ENCODE results near the gene TBC1D5.

Gene TBC1D5

DNA sequence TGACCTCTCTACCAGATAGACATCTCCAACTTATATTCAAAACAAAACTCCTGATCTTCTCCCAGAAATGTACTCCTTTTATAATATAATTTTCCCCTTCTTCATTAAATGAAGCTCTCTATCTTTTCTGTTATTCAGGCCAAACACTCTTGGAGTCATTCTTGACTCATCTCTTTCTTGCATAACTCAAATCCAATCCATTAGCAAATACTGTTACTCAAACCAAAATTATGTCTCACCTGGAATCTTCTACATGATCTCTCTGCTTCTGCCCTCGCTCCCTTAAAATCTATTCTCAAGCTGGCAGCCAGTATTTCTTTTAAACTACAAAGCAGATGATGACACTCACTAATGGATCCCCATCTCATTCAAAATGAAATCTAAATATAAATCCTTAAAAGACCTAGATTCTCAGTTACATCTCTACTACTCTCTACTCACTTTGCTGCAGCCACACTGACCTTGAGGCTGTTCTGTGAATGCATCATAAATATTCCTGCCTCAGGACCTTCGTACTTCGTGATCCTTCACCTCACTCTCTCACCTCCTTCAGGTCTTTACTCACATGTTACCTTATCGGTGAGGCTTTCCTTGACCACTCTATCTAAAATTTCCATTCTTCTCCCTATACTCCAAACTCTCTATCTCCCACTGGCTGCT is 160.9 kb downstream of the TBC1D5 start:
- no peak overlapping the region for H3K4me3 ChIP-seq (ENCODE audit: low read length)
- no peaks in the 10 kb centered on the region for H4K20me1 ChIP-seq (ENCODE audit: control insufficient read depth, insufficient read depth, low read depth, low read length)
- H3K9me2 ChIP-seq (replicated peaks; ENCODE audit: control insufficient read depth, low read length) = no peaks in the 10 kb centered on the region
- no peak overlapping the region for H3K27ac ChIP-seq (ENCODE audit: low read depth, low read length)
- no peak overlapping the region for H3K4me2 ChIP-seq (ENCODE audit: low read length)
- no peaks in the 10 kb centered on the region for H3F3A ChIP-seq (ENCODE audit: control insufficient read depth, insufficient read depth)
- H3K9me3 ChIP-seq (ENCODE audit: control insufficient read depth, insufficient read depth, low read length) = no peaks in the 10 kb centered on the region
- 0 out of 2 replicates have a peak, but pooled peaks cover 2% of the 10 kb centered on the region for H3K79me2 ChIP-seq (ENCODE audit: control insufficient read depth, low read length)
- no peaks in the 10 kb centered on the region for H3K27me3 ChIP-seq (ENCODE audit: control insufficient read depth, low read length)
- no peak for TF ChIP-seq EZH2phosphoT487 (IDR thresholded peaks at IDR 0.05; ENCODE audit: borderline replicate concordance, low read length)
- TF ChIP-seq, protein P1, sequence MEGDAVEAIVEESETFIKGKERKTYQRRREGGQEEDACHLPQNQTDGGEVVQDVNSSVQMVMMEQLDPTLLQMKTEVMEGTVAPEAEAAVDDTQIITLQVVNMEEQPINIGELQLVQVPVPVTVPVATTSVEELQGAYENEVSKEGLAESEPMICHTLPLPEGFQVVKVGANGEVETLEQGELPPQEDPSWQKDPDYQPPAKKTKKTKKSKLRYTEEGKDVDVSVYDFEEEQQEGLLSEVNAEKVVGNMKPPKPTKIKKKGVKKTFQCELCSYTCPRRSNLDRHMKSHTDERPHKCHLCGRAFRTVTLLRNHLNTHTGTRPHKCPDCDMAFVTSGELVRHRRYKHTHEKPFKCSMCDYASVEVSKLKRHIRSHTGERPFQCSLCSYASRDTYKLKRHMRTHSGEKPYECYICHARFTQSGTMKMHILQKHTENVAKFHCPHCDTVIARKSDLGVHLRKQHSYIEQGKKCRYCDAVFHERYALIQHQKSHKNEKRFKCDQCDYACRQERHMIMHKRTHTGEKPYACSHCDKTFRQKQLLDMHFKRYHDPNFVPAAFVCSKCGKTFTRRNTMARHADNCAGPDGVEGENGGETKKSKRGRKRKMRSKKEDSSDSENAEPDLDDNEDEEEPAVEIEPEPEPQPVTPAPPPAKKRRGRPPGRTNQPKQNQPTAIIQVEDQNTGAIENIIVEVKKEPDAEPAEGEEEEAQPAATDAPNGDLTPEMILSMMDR (IDR thresholded peaks at IDR 0.05; ENCODE audit: low read depth, low read length, poor library complexity, severe bottlenecking) = no peak
- H3K4me1 ChIP-seq (ENCODE audit: control insufficient read depth, low read length) = peaks cover 33% of the 10 kb centered on the region
- H3K36me3 ChIP-seq (ENCODE audit: control insufficient read depth, low read length) = no peaks in the 10 kb centered on the region

DNA sequence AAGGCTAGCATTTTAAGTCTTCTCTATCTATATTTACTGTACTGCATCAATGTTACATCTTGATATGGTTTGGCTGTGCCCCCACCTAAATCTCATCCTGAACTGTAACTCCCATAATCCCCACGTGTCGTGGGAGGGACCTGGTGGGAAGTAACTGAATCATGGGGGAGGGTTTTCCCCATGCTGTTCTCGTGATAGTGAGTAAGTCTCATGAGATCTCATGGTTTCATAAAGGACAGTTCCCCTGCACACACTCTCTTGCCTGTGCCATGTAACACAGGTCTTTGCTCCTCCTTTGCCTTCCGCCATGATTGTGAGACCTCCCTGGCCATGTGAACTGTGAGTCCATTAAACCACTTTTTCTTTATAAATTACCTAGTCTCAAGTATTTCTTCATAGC is 161.5 kb downstream of the TBC1D5 start:
- Histone ChIP-seq H3K4me1 (ENCODE audit: control insufficient read depth, low read length) (peaks cover 33% of the 10 kb centered on the region), H3K27ac (ENCODE audit: low read depth, low read length) (no peak overlapping the region), H3K36me3 (ENCODE audit: control insufficient read depth, low read length) (no peaks in the 10 kb centered on the region), H3K9me2 (replicated peaks; ENCODE audit: control insufficient read depth, low read length) (no peaks in the 10 kb centered on the region), H3K4me3 (ENCODE audit: low read length) (no peak overlapping the region), H3K79me2 (ENCODE audit: control insufficient read depth, low read length) (0 out of 2 replicates have a peak, but pooled peaks cover 2% of the 10 kb centered on the region), H4K20me1 (ENCODE audit: control insufficient read depth, insufficient read depth, low read depth, low read length) (no peaks in the 10 kb centered on the region), H3K4me2 (ENCODE audit: low read length) (no peak overlapping the region), H3F3A (ENCODE audit: control insufficient read depth, insufficient read depth) (no peaks in the 10 kb centered on the region), H3K9me3 (ENCODE audit: control insufficient read depth, insufficient read depth, low read length) (no peaks in the 10 kb centered on the region), H3K27me3 (ENCODE audit: control insufficient read depth, low read length) (no peaks in the 10 kb centered on the region)
- TF ChIP-seq EZH2phosphoT487 (IDR thresholded peaks at IDR 0.05; ENCODE audit: borderline replicate concordance, low read length) = no peak

DNA sequence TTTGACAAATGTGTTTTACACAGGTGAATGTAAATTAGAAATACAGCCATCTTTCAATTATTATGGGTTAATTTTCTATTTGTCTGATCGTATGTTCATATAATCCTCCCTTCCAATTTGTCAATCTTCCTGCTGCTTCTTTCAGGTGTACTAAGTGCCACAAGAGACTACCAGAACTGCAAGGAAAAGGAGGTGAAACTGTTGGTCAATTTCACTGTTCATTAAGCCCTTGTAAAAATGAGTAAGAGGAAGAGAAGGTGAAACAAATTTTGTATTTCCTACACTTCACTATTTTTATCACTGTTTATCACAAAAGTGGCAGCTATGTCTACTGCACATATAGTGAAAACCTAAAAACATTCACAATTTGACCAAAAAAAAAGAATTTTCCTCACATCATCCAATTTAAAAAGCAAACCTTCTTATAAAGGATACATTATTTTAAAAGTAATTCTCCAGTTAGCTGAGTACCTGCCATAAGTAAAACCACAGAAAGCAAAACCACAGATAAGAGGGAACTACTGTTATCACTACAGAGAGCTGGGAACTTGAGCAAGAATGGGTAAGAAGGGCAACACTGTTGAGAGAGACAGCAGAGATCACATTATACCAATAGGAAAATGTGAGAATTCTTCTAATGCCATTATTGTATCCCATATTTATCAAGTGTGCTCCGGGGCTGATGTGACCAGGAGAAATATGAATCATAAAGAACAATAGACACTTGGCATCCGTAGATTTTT is 163.0 kb downstream of the TBC1D5 start:
- Histone ChIP-seq H3K27ac (ENCODE audit: low read depth, low read length) (no peak overlapping the region), H4K20me1 (ENCODE audit: control insufficient read depth, insufficient read depth, low read depth, low read length) (no peaks in the 10 kb centered on the region), H3F3A (ENCODE audit: control insufficient read depth, insufficient read depth) (no peaks in the 10 kb centered on the region), H3K4me1 (ENCODE audit: control insufficient read depth, low read length) (peaks cover 33% of the 10 kb centered on the region), H3K36me3 (ENCODE audit: control insufficient read depth, low read length) (no peaks in the 10 kb centered on the region), H3K79me2 (ENCODE audit: control insufficient read depth, low read length) (0 out of 2 replicates have a peak, but pooled peaks cover 2% of the 10 kb centered on the region), H3K4me3 (ENCODE audit: low read length) (no peak overlapping the region), H3K27me3 (ENCODE audit: control insufficient read depth, low read length) (no peaks in the 10 kb centered on the region), H3K9me2 (replicated peaks; ENCODE audit: control insufficient read depth, low read length) (no peaks in the 10 kb centered on the region), H3K9me3 (ENCODE audit: control insufficient read depth, insufficient read depth, low read length) (no peaks in the 10 kb centered on the region), H3K4me2 (ENCODE audit: low read length) (peak overlapping the region; percentile 9; the same call in 1 of the 2 replicates)
- TF ChIP-seq EZH2phosphoT487 (IDR thresholded peaks at IDR 0.05; ENCODE audit: borderline replicate concordance, low read length) = no peak
- TF ChIP-seq, protein P1 (IDR thresholded peaks at IDR 0.05; ENCODE audit: low read depth, low read length, poor library complexity, severe bottlenecking) = no peak
